Activated naive CD4-positive, alpha-beta T cell treated with anti-CD3 and anti-CD28 coated beads, Interleukin-2, amount 50 U/mL, for 24 hours (primary cell): ENCODE results near the gene MAPKAP1.

Source experiments
- H3K27ac Mint-ChIP-seq: one replicate; pipeline ENCODE4 v1.8.0; 2021; ENCODE audit warnings: mild to moderate bottlenecking, mixed read lengths
- H3K27me3 Mint-ChIP-seq: one replicate; pipeline ENCODE4 v1.8.0; 2021; ENCODE audit warnings: mixed read lengths
- H3K36me3 Mint-ChIP-seq: one replicate; pipeline ENCODE4 v1.8.0; 2021; ENCODE audit warnings: mixed read lengths
- H3K4me1 Mint-ChIP-seq: one replicate; pipeline ENCODE4 v1.8.0; 2021; ENCODE audit warnings: mixed read lengths
- H3K4me3 Mint-ChIP-seq: one replicate; pipeline ENCODE4 v1.8.0; 2021; ENCODE audit warnings: mild to moderate bottlenecking, mixed read lengths
- H3K9me3 Mint-ChIP-seq: one replicate; pipeline ENCODE4 v1.8.0; 2021; ENCODE audit warnings: mixed read lengths

MAPKAP1 gene

GRCh38 chr9:125505988-125506438, 201.0 kb downstream of the MAPKAP1 start:
- Mint-ChIP-seq H3K27me3 (no peaks in the 10 kb centered on the region), H3K4me3 (no peak overlapping the region), H3K36me3 (peaks cover 16% of the 10 kb centered on the region), H3K4me1 (no peaks in the 10 kb centered on the region), H3K9me3 (no peaks in the 10 kb centered on the region), H3K27ac (no peak overlapping the region)

DNA sequence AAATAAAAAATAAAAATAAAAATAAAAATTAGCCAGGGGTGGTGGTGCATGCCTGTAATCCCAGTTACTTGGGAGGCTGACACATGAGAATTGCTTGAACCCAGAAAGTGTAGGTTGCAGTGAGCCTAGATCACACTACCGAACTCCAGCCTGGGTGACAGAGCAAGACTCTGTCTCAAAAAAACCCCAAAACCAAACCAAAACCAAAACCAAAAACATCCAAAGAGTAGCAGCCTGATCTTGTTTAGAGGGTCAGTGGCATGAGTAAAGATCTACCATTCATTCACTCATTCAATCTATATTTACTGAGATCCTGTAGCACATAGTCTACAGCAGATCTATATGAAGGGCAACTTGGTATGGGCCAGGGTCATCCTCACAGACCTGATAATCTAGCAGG, 202.4 kb downstream of the MAPKAP1 start:
- Mint-ChIP-seq H3K27me3 (no peaks in the 10 kb centered on the region), H3K9me3 (no peaks in the 10 kb centered on the region), H3K36me3 (peaks cover 21% of the 10 kb centered on the region), H3K27ac (no peak overlapping the region), H3K4me1 (no peaks in the 10 kb centered on the region), H3K4me3 (no peak overlapping the region)

DNA sequence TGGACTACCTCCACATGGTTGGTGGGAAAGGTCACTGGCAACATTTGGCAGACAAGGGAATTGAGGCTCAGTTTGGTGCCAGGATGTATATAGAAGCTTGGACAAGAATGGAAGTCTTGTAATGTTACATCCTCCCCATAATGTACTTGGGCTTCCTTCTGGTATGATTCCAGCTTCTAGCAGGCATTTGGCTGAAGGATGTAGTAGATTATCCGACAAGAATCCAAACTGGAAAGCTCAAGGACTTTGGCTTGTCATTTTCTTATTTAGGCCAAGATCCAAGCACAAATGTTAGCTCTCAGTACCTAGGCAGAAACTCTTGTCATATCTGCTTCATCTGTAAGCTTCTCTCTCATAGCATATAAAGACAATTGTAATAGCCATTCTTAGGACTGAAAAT, 209.1 kb downstream of the MAPKAP1 start:
- peaks cover 11% of the 10 kb centered on the region for H3K36me3 Mint-ChIP-seq
- H3K27me3 Mint-ChIP-seq: no peaks in the 10 kb centered on the region
- peaks cover 7% of the 10 kb centered on the region for H3K4me1 Mint-ChIP-seq
- peak overlapping the region; percentile 24 for H3K27ac Mint-ChIP-seq
- no peak overlapping the region for H3K4me3 Mint-ChIP-seq
- H3K9me3 Mint-ChIP-seq: no peaks in the 10 kb centered on the region

DNA sequence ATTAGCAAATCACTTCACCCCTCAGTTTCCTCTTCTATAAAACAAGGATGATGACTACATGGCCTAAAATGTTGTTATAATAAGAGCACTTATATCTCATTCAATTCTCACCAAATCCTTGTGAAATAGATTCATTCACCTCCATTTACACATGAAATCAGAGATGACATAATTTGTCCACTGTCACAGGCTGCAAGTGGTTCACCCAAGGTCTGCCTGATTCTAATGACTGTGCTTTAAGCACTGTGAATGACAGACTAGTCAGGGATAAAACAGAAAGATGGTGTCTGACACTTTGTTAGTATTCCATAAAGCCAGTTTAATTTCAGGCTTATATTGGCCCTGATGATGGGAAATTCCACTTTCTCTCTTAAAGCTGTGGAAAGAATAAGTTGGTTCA, 209.5 kb downstream of the MAPKAP1 start:
- H3K4me3 Mint-ChIP-seq: no peak overlapping the region
- peaks cover 7% of the 10 kb centered on the region for H3K4me1 Mint-ChIP-seq
- no peaks in the 10 kb centered on the region for H3K9me3 Mint-ChIP-seq
- H3K27ac Mint-ChIP-seq: no peak overlapping the region
- no peaks in the 10 kb centered on the region for H3K27me3 Mint-ChIP-seq
- peaks cover 14% of the 10 kb centered on the region for H3K36me3 Mint-ChIP-seq

DNA sequence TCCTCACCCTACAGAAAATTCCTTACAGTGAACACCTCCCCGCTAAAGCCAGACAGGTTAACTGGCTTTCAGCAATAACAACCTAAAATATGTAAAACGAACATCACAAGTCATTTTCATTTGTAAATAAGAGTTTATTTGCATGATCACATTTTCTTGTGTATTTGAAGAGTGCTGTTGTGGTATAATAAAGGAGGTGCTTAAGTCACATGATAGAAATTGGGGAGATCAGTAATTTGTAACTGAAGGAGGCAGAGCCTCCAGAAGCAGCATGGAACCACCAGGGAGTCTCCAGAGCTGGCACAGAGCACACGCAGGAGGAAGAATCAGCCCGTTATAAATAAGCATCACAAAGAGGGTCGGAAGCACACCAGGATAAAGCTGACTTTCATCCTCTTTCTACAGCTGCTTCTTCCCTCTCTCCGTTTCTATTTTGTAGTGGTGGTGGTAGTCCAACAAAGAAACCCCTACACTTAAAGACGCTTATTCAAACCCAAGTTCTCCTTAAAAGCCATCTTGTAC, 210.6 kb downstream of the MAPKAP1 start:
- no peaks in the 10 kb centered on the region for H3K9me3 Mint-ChIP-seq
- H3K36me3 Mint-ChIP-seq: peaks cover 12% of the 10 kb centered on the region
- no peak overlapping the region for H3K27ac Mint-ChIP-seq
- no peaks in the 10 kb centered on the region for H3K27me3 Mint-ChIP-seq
- no peak overlapping the region for H3K4me3 Mint-ChIP-seq
- H3K4me1 Mint-ChIP-seq: peaks cover 7% of the 10 kb centered on the region

DNA sequence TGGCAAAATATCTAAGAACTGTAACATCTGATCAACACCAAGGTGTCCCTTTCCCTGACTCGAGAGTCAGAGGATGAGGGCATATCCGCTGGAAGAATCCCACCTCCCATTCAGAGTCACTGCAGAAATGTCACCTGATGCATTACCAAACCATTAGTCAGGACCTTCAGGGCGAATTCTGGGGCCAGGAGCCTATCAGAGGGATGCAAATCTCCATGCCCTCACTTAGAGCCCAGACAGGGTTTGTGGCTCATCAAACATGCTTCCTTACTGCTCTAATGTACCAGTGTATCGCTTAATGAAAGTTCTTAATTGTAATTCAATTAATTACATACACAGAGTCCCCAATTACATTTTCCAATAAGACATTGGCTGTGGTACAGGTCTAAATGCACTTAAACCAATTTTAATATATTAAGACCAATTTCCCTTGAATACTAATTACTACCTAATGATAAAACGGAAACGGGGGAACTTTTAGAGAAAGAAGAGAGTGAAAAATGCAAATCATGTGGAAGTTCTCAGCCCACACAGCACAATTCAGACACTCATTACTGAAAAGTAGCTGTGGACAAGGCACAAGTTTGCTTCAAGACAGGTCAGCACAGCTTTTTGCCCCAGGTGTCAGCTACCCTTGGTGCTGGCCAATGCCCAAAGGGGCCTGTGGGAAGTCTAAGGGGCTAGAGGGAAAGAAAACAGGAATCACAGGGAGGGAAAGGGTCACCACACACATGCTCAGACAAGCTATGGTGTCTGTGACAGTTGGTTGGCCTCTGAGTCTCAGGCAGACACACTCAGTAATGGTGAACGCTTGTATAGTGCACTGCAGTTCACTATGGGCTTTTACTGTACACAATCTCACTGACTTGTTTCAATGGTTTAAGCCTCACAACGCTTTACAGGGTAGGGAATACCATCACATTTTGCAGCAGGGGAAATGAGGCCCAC, 211.6 kb downstream of the MAPKAP1 start:
- Mint-ChIP-seq H3K27ac (no peak overlapping the region), H3K4me1 (peaks cover 7% of the 10 kb centered on the region), H3K27me3 (no peaks in the 10 kb centered on the region), H3K36me3 (peaks cover 10% of the 10 kb centered on the region), H3K4me3 (no peak overlapping the region), H3K9me3 (no peaks in the 10 kb centered on the region)

DNA sequence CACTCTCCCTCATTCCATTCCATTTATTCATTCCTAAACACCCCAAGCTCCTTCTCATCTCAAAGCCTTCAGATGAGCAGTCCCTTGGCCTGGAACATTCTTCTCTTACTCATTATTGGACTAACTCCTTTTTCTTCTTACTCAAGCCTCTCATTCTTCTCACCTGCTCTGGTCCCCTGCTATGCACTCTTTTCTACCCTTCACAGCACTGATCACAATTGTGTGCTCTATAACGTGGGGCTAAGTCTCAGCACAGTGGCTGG, 212.4 kb downstream of the MAPKAP1 start:
- no peak overlapping the region for H3K4me3 Mint-ChIP-seq
- no peaks in the 10 kb centered on the region for H3K9me3 Mint-ChIP-seq
- no peaks in the 10 kb centered on the region for H3K27me3 Mint-ChIP-seq
- no peak overlapping the region for H3K27ac Mint-ChIP-seq
- H3K4me1 Mint-ChIP-seq: peaks cover 7% of the 10 kb centered on the region
- peaks cover 8% of the 10 kb centered on the region for H3K36me3 Mint-ChIP-seq

DNA sequence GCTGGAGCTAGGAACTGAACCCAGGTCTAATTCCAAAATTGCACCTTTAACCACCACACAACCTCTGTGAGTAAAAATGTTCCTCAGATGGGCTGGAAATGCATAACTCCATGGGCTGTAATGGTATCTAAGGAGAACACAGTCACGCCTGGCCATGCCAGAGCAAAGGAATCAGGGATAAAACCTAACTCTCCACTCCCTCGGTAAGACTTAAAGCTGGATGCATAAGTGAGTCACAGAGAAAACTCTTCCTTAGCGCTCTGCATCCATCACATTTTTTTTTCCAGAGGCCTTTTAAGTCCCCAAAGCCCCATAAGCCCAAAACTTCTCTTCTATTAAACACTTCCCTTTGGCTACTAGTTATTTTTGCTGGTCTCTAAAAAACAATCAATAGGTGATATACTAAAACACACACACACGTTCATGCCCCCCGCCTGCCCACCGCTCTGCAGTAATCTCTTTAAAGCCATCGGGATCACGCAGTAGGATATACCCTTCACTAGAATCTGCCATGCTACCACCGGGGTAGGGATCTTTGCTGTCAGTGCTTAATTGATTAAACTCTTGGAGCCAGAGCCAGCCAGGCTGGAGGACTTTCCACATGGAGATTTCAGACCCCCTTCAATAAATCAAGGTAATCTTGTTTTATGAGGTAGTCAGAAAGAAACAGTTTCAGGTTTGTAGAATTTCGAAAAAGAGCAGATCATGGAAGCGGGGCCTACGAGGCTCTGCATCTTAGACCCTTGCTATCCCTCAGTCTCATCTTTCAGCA, 212.9 kb downstream of the MAPKAP1 start:
- no peak overlapping the region for H3K27ac Mint-ChIP-seq

GRCh38 chr9:125493384-125493783, 213.6 kb downstream of the MAPKAP1 start:
- Mint-ChIP-seq H3K4me3 (no peak overlapping the region), H3K9me3 (no peaks in the 10 kb centered on the region), H3K27ac (no peak overlapping the region), H3K36me3 (peaks cover 10% of the 10 kb centered on the region), H3K4me1 (peaks cover 7% of the 10 kb centered on the region), H3K27me3 (no peaks in the 10 kb centered on the region)

More for the DNA sequence above, 212.9 kb downstream of the MAPKAP1 start:
- H3K36me3 Mint-ChIP-seq: peaks cover 10% of the 10 kb centered on the region
- H3K9me3 Mint-ChIP-seq: no peaks in the 10 kb centered on the region
- no peaks in the 10 kb centered on the region for H3K27me3 Mint-ChIP-seq
- H3K4me1 Mint-ChIP-seq: peaks cover 7% of the 10 kb centered on the region
- no peak overlapping the region for H3K4me3 Mint-ChIP-seq

GRCh38 chr9:125492719-125493118, 214.3 kb downstream of the MAPKAP1 start:
- Mint-ChIP-seq H3K9me3 (no peaks in the 10 kb centered on the region), H3K4me1 (peaks cover 7% of the 10 kb centered on the region), H3K27ac (no peak overlapping the region), H3K36me3 (peaks cover 10% of the 10 kb centered on the region), H3K4me3 (no peak overlapping the region), H3K27me3 (no peaks in the 10 kb centered on the region)

DNA sequence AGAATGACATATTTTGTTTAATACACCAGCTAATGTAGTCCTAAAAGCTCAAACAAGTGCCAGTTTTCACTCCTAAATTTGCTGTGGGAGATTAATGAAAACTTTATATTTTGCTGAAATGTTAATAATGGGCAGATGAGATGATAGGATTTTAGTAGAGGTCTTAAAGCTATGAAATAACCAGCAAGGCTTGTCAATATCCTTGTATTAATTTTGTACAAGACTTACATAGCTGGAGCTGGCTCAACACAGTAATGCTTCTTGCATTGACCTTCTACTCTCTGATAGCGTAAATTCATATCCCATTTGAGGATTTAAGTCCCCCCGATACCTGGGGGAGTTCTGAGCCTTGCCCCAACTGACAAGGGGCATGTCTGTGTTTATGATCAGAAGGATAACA, 219.2 kb downstream of the MAPKAP1 start:
- H3K4me1 Mint-ChIP-seq: no peaks in the 10 kb centered on the region
- no peaks in the 10 kb centered on the region for H3K9me3 Mint-ChIP-seq
- peaks cover 9% of the 10 kb centered on the region for H3K36me3 Mint-ChIP-seq
- no peak overlapping the region for H3K4me3 Mint-ChIP-seq
- no peaks in the 10 kb centered on the region for H3K27me3 Mint-ChIP-seq
- H3K27ac Mint-ChIP-seq: no peak overlapping the region

DNA sequence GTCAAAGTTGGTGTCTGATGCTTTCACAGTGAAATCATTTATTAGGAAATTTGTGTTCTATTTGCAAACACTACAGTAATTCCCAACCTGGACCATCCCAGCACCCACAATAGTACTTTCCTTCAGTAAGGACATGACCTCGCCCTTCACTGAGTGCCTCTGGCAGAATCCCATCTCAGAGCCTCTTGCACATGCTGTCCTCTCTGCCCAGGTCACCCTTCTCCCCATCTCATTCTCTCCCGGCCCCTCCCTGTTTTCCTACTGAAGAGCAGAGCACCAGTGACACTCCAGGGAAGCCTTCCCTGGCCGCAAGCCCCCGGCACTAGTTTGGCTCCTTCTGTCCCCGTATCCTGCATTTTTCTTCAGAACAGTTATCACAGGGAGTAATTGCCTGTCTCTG, 220.4 kb downstream of the MAPKAP1 start:
- peaks cover 8% of the 10 kb centered on the region for H3K36me3 Mint-ChIP-seq
- no peaks in the 10 kb centered on the region for H3K9me3 Mint-ChIP-seq
- H3K27me3 Mint-ChIP-seq: no peaks in the 10 kb centered on the region
- H3K4me1 Mint-ChIP-seq: no peaks in the 10 kb centered on the region
- no peak overlapping the region for H3K4me3 Mint-ChIP-seq
- H3K27ac Mint-ChIP-seq: peak overlapping the region; percentile 59

DNA sequence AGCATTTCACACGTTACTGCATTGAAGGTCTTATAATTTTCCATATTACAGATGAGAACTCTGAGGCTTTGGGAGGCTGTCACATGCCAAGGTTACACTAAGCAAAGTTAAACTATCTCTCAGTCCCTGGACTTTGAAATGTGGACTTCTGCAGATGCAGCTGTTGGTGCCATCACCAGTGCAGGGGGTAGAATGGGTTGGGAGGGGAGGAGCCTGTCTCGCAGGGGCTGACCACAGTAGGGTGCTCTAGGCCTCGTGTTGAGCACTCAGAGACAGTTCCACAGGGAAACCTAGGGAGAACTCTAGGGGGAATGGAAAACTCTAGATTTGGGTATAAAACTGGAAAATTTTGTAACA, 220.9 kb downstream of the MAPKAP1 start:
- Mint-ChIP-seq H3K36me3 (peaks cover 8% of the 10 kb centered on the region), H3K27ac (no peak overlapping the region), H3K9me3 (no peaks in the 10 kb centered on the region), H3K4me1 (no peaks in the 10 kb centered on the region), H3K4me3 (no peak overlapping the region), H3K27me3 (no peaks in the 10 kb centered on the region)

GRCh38 chr9:125485471-125486151, 221.4 kb downstream of the MAPKAP1 start:
- Mint-ChIP-seq H3K9me3 (no peaks in the 10 kb centered on the region), H3K4me3 (no peak overlapping the region), H3K4me1 (no peaks in the 10 kb centered on the region), H3K36me3 (peaks cover 8% of the 10 kb centered on the region), H3K27me3 (no peaks in the 10 kb centered on the region), H3K27ac (no peak overlapping the region)

GRCh38 chr9:125484350-125485282, 222.4 kb downstream of the MAPKAP1 start:
- Mint-ChIP-seq H3K27me3 (no peaks in the 10 kb centered on the region), H3K4me3 (no peak overlapping the region), H3K4me1 (no peaks in the 10 kb centered on the region), H3K27ac (no peak overlapping the region), H3K9me3 (no peaks in the 10 kb centered on the region), H3K36me3 (peaks cover 15% of the 10 kb centered on the region)
